CD4-positive, alpha-beta T cell treated with Interleukin-21 for 1 hour (primary cell): Measurements from ENCODE around the gene ZNF550.

Experiments used
- DNase-seq: peaks from one replicate; pipeline ENCODE4 v3.0.0-alpha.2; 2020

ZNF550 gene

GRCh38 chr19:57559404-57560025 lies at the start of gene ZNF550:
TSS of gene ZNF550 (minus strand) at chr19:57559863. CDS start at chr19:57559682, 181 bp downstream.
- DNase-seq, result peak; percentile 90

- no peak for DNase-seq
Measured at GRCh38 chr19:57606931-57607330, 47.3 kb upstream of the ZNF550 start.

- peak; percentile 89 for DNase-seq
Measured at GRCh38 chr19:57599761-57600383, 40.2 kb upstream of the ZNF550 start, which contains the start of gene ZNF530. TSS of gene ZNF530 (plus strand) at chr19:57599885. CDS start at chr19:57604346, 4,461 bp downstream.

- no peak for DNase-seq
Measured at GRCh38 chr19:57599377-57599760, 39.7 kb upstream of the ZNF550 start.

- DNase-seq, result no peak
Measured at GRCh38 chr19:57587529-57587928, 27.9 kb upstream of the ZNF550 start.

- DNase-seq, result peak; percentile 94
Measured at GRCh38 chr19:57583521-57584416, 24.1 kb upstream of the ZNF550 start, which contains the start of gene ZIK1. TSS of gene ZIK1 (plus strand) at chr19:57584145. CDS start at chr19:57584357, 212 bp downstream.

- no peak for DNase-seq
Measured at GRCh38 chr19:57583104-57583520, 23.4 kb upstream of the ZNF550 start.

- peak; percentile 99 for DNase-seq
Measured at GRCh38 chr19:57578487-57579205, 19.0 kb upstream of the ZNF550 start, which contains the start of gene ZNF416. TSS of gene ZNF416 (minus strand) at chr19:57578911. CDS start at chr19:57578704, 207 bp downstream.

- DNase-seq, result no peak
Measured at GRCh38 chr19:57576661-57577060, 17.0 kb upstream of the ZNF550 start.

- no peak for DNase-seq
Measured at GRCh38 chr19:57572415-57572947, 12.8 kb upstream of the ZNF550 start.

- DNase-seq, result no peak
Measured at GRCh38 chr19:57570707-57571106, 11.0 kb upstream of the ZNF550 start.

- DNase-seq, result no peak
Measured at GRCh38 chr19:57566396-57567265, 7.0 kb upstream of the ZNF550 start.

GRCh38 chr19:57563547-57563946 lies 3.9 kb upstream of the ZNF550 start:
- no peak for DNase-seq

GRCh38 chr19:57560049-57560491 lies 407 bp upstream of the ZNF550 start:
- no peak for DNase-seq

GRCh38 chr19:57559008-57559403 lies 657 bp downstream of the ZNF550 start:
- DNase-seq, result peak; percentile 16

- no peak for DNase-seq
Measured at GRCh38 chr19:57558525-57558924, 1.1 kb downstream of the ZNF550 start.

- no peak for DNase-seq
Measured at GRCh38 chr19:57557659-57558058, 2.0 kb downstream of the ZNF550 start.

- no peak for DNase-seq
Measured at GRCh38 chr19:57552432-57552831, 7.2 kb downstream of the ZNF550 start.

GRCh38 chr19:57546513-57546912 lies 13.2 kb downstream of the ZNF550 start:
- no peak for DNase-seq

GRCh38 chr19:57537953-57538547 lies 21.6 kb downstream of the ZNF550 start:
- no peak for DNase-seq
